ENCODE measurements around the gene ATP6V1C2. TPM values are rescaled to one million over a fixed set of nuclear protein-coding genes. Genes with fewer than 3 reads are reported as not detected.

Gene ATP6V1C2
- total RNA-seq, 1 experiment from 2014 or later, result not detected

DNA sequence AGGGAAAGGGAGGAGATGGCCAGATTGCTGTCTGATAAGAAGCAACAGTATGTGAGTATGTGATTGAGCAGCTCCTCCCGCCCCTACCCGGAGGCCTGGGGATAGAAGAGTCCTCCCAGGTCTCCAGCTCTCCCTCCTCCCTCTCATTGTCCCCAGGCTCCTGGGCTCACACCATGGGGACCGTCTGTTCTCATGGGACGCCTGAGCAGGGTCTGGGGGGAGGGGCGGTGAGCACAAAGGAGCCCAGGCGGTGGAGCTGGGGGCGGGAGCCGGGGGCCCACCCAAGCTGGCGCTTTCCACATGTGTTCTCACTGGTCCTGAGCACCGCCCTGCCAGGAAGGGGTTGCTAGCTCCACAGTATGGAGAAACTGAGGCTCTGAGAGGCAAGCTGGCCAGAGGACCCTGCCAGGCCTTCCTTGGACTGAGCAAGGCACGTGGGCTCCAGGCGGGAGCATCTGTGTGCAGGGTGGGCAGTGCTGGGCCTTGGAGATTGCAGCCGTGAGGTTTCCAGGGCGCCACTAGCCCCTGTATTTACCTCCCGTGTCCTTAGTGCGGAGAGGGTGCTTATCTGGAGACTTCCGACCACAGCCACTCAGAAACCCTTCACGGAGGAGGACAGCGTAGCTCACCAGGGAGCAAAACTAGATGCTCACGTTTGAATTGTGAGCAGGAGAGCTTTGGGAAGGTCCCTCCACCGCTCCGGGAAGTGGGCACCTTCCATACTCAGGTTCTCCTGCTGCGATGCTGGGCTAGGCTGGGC, 53.8 kb downstream of the ATP6V1C2 start:
- Histone ChIP-seq H3K4me2 (no peak overlapping the region), H3K27ac (no peak overlapping the region), H2AFZ (no peak overlapping the region), H3K79me2 (ENCODE audit: low read depth) (no peaks in the 10 kb centered on the region), H3K4me3 (no peak overlapping the region), H4K20me1 (ENCODE audit: insufficient read depth) (no peaks in the 10 kb centered on the region), H3K9me3 (ENCODE audit: insufficient read depth, low read depth) (no peaks in the 10 kb centered on the region), H3K36me3 (ENCODE audit: low read depth) (no peaks in the 10 kb centered on the region), H3K27me3 (ENCODE audit: insufficient read depth, low read depth) (no peaks in the 10 kb centered on the region), H3K9me2 (ENCODE audit: insufficient read depth) (no peaks in the 10 kb centered on the region), H3F3A (ENCODE audit: insufficient read depth, low read depth) (peaks cover 6% of the 10 kb centered on the region), H3K4me1 (replicated peaks; ENCODE audit: insufficient read depth) (no peaks in the 10 kb centered on the region)
- CTCF ChIA-PET, result no interaction called here
- TF ChIP-seq CTCF (conservative IDR thresholded peaks at IDR 0.05) (no peak), EZH2 (IDR thresholded peaks at IDR 0.05; ENCODE audit: low read depth) (no peak)
- POLR2A ChIA-PET (ENCODE audit: unreplicated experiment), result interaction anchor here (0.6 kb wide), 1 partner anchor 496 kb away, joined by 4 read pairs; no protein-coding TSS in a partner anchor
- no TSS peak for BruUV-seq (replicated peaks)
- no peak for DNase-seq
- intact Hi-C loops (cut with micrococcal nuclease; ENCODE audit: unreplicated experiment), result loop anchor here (2.0 kb wide), 1 partner anchor 66 kb away; no protein-coding TSS in a partner anchor

- ChIA-PET POLR2A (ENCODE audit: unreplicated experiment) (no interaction called here), CTCF (no interaction called here)
- H3K9me2 ChIP-seq (ENCODE audit: insufficient read depth), result no peaks in the 10 kb centered on the region
- H3K4me1 ChIP-seq (replicated peaks; ENCODE audit: insufficient read depth), result no peaks in the 10 kb centered on the region
- DNase-seq, result no peak
- no peak overlapping the region for H3K4me3 ChIP-seq
- no peaks in the 10 kb centered on the region for H3K27me3 ChIP-seq (ENCODE audit: insufficient read depth, low read depth)
- H3K36me3 ChIP-seq (ENCODE audit: low read depth), result no peaks in the 10 kb centered on the region
- no peak overlapping the region for H3K27ac ChIP-seq
- TF ChIP-seq CTCF (conservative IDR thresholded peaks at IDR 0.05), result no peak
- no peak for TF ChIP-seq EZH2 (IDR thresholded peaks at IDR 0.05; ENCODE audit: low read depth)
- H3K79me2 ChIP-seq (ENCODE audit: low read depth), result no peaks in the 10 kb centered on the region
- H4K20me1 ChIP-seq (ENCODE audit: insufficient read depth), result no peaks in the 10 kb centered on the region
- intact Hi-C loops (cut with micrococcal nuclease; ENCODE audit: unreplicated experiment), result loop anchor here (2.0 kb wide), 1 partner anchor 67 kb away; no protein-coding TSS in a partner anchor
- H2AFZ ChIP-seq, result no peak overlapping the region
- no peak overlapping the region for H3K4me2 ChIP-seq
- peaks cover 6% of the 10 kb centered on the region for H3F3A ChIP-seq (ENCODE audit: insufficient read depth, low read depth)
- H3K9me3 ChIP-seq (ENCODE audit: insufficient read depth, low read depth), result no peaks in the 10 kb centered on the region
- BruUV-seq (replicated peaks), result no TSS peak
Observed at GRCh38 chr2:10775831-10776230, 54.4 kb downstream of the ATP6V1C2 start.

DNA sequence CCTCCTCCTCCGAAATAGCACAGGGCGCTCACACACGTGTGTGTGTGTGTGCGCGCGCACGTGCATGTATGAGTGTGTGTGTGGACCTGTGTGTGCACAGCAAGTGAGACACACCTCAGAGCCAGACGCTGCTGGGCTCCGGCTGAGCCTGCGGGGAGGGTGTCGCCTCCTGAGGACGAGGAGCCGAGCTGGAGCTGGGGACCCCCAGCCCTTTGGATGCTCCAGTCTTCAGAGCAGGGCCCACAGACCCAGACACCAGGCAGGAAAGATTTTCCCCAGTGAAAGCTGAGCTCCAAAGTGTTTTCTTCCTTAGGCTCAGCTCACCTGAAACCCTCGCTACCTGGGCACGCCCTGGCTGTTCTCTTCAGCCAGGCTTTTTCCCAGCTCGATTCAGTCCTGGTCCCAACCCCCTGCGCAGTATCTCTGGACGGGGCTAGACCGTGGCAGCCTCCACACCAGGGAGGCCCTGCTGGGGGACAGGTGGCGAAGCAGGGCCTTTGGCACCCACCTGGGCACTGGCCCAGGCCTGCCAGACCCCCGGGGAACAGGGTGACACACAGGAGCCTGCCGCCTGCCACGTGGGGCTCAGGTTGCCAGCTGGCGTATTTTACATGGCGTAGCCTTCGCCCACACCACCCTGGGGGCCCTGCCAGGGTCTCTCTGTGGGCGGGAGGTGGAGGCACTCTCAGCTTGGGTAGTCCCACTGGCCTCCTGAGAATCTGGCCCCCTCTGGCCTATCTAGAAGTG, 55.0 kb downstream of the ATP6V1C2 start:
- Histone ChIP-seq H3K9me2 (ENCODE audit: insufficient read depth) (no peaks in the 10 kb centered on the region), H3K4me2 (no peak overlapping the region), H3K9me3 (ENCODE audit: insufficient read depth, low read depth) (no peaks in the 10 kb centered on the region), H4K20me1 (ENCODE audit: insufficient read depth) (no peaks in the 10 kb centered on the region), H3K36me3 (ENCODE audit: low read depth) (peaks cover under 1% of the 10 kb centered on the region; the same call in 1 of the 2 replicates), H3F3A (ENCODE audit: insufficient read depth, low read depth) (peaks cover 6% of the 10 kb centered on the region), H2AFZ (no peak overlapping the region), H3K4me1 (replicated peaks; ENCODE audit: insufficient read depth) (no peaks in the 10 kb centered on the region), H3K27me3 (ENCODE audit: insufficient read depth, low read depth) (no peaks in the 10 kb centered on the region), H3K4me3 (no peak overlapping the region), H3K79me2 (ENCODE audit: low read depth) (no peaks in the 10 kb centered on the region), H3K27ac (no peak overlapping the region)
- no peak for DNase-seq
- CTCF ChIA-PET, result interaction anchor here (0.5 kb wide), 1 partner anchor 15 kb away, joined by 8 read pairs; no protein-coding TSS in a partner anchor
- BruUV-seq (replicated peaks), result no TSS peak
- no peak for TF ChIP-seq CTCF (conservative IDR thresholded peaks at IDR 0.05)
- TF ChIP-seq EZH2 (IDR thresholded peaks at IDR 0.05; ENCODE audit: low read depth), result no peak
- intact Hi-C loops (cut with micrococcal nuclease; ENCODE audit: unreplicated experiment), result no loop called here
- POLR2A ChIA-PET (ENCODE audit: unreplicated experiment), result no interaction called here

Data from PC-9 (cell line).